ENCODE results near the gene DMRTC2. TPM values are rescaled to one million over a fixed set of nuclear protein-coding genes. Genes with fewer than 3 reads are reported as not detected.

The DMRTC2 gene
- polyA plus RNA-seq, 1 of the 3 experiments (the other 2 are of a cell fraction), result not detected

GRCh38 chr19:41897181-41897580 is 52.3 kb downstream of the DMRTC2 start:
- CTCF ChIA-PET, result interaction anchor here (0.9 to 1.7 kb wide), 2 partner anchors 11 to 55 kb away, joined by 3 to 4 read pairs; no protein-coding TSS in a partner anchor
- H3K9me2 ChIP-seq, result no peaks in the 10 kb centered on the region
- H4K20me1 ChIP-seq (ENCODE audit: insufficient read depth), result no peaks in the 10 kb centered on the region
- no peak overlapping the region for H2AFZ ChIP-seq (ENCODE audit: low read depth)
- H3K4me1 ChIP-seq (ENCODE audit: control insufficient read depth in 1 of 2, insufficient read depth in 2 of 2, low read depth in 1 of 2, low read length in 1 of 2), result no peaks in the 10 kb centered on the region
- 89% methylated on average over 3 of the region's 3 CpGs for WGBS (ENCODE audit: low lambda C conversion rate)
- TF ChIP-seq GABPA (IDR thresholded peaks at IDR 0.05; ENCODE audit: low read depth) (no peak), RAD21 (IDR thresholded peaks at IDR 0.05; ENCODE audit: low read length) (no peak), FOSL2 (IDR thresholded peaks at IDR 0.05; ENCODE audit: borderline replicate concordance, low read depth) (no peak)
- POLR2A ChIA-PET, result no interaction called here
- no peak overlapping the region for H3K4me3 ChIP-seq (ENCODE audit: low read depth in 2 of 2, low read length in 1 of 2)
- H3K27ac ChIP-seq (ENCODE audit: low read depth in 2 of 2, low read length in 1 of 2), result no peak overlapping the region
- peaks cover 17 to 48% of the 10 kb centered on the region in 2 experiments for H3K36me3 ChIP-seq (replicated peaks in 1 of 2; ENCODE audit: control insufficient read depth in 1 of 2, insufficient read depth in 2 of 2, low read length in 1 of 2)
- no peak overlapping the region for H3K4me2 ChIP-seq
- no peaks in the 10 kb centered on the region for H3K79me2 ChIP-seq (ENCODE audit: insufficient read depth)
- H3K9ac ChIP-seq, result no peak overlapping the region
- no peaks in the 10 kb centered on the region for H3K27me3 ChIP-seq (ENCODE audit: insufficient read depth)
- H3F3A ChIP-seq (replicated peaks; ENCODE audit: insufficient read depth), result no peaks in the 10 kb centered on the region
- no peak for DNase-seq
- H3K9me3 ChIP-seq, result no peaks in the 10 kb centered on the region

- H3K79me2 ChIP-seq (ENCODE audit: insufficient read depth), result no peaks in the 10 kb centered on the region
- TF ChIP-seq TEAD4 (IDR thresholded peaks at IDR 0.05; ENCODE audit: borderline replicate concordance, insufficient read depth) (no peak), ELF1 (IDR thresholded peaks at IDR 0.05) (no peak), SIN3A (IDR thresholded peaks at IDR 0.05; ENCODE audit: borderline replicate concordance, low read depth, low read length) (no peak), RCOR1 (IDR thresholded peaks at IDR 0.05; ENCODE audit: low read length) (no peak), SMC3 (IDR thresholded peaks at IDR 0.05; ENCODE audit: low read depth, low read length) (no peak)
- no peaks in the 10 kb centered on the region for H3K4me1 ChIP-seq (ENCODE audit: control insufficient read depth in 1 of 2, insufficient read depth in 2 of 2, low read depth in 1 of 2, low read length in 1 of 2)
- no peaks in the 10 kb centered on the region for H3F3A ChIP-seq (replicated peaks; ENCODE audit: insufficient read depth)
- WGBS (ENCODE audit: low lambda C conversion rate), result 93% methylated on average over 24 of the region's 24 CpGs
- no peak overlapping the region for H2AFZ ChIP-seq (ENCODE audit: low read depth)
- H3K9me3 ChIP-seq, result no peaks in the 10 kb centered on the region
- H3K27ac ChIP-seq (ENCODE audit: low read depth in 2 of 2, low read length in 1 of 2), result no peak overlapping the region
- ChIA-PET CTCF (interaction anchor here (0.9 to 1.7 kb wide), 2 partner anchors 11 to 54 kb away, joined by 3 to 4 read pairs; no protein-coding TSS in a partner anchor), POLR2A (interaction anchor here (0.8 kb wide), 1 partner anchor 14 kb away, joined by 3 read pairs; no protein-coding TSS in a partner anchor)
- H3K9ac ChIP-seq, result no peak overlapping the region
- no peaks in the 10 kb centered on the region for H3K9me2 ChIP-seq
- no peaks in the 10 kb centered on the region for H4K20me1 ChIP-seq (ENCODE audit: insufficient read depth)
- H3K4me3 ChIP-seq (ENCODE audit: low read depth in 2 of 2, low read length in 1 of 2), result no peak overlapping the region
- no peak for DNase-seq
- no peaks in the 10 kb centered on the region for H3K27me3 ChIP-seq (ENCODE audit: insufficient read depth)
- H3K36me3 ChIP-seq (replicated peaks in 1 of 2; ENCODE audit: control insufficient read depth in 1 of 2, insufficient read depth in 2 of 2, low read length in 1 of 2), result peaks cover 17 to 47% of the 10 kb centered on the region in 2 experiments
- no peak overlapping the region for H3K4me2 ChIP-seq
Measured at GRCh38 chr19:41897820-41898219, 53.0 kb downstream of the DMRTC2 start.

GRCh38 chr19:41898235-41898634 is 53.4 kb downstream of the DMRTC2 start:
- CTCF ChIA-PET, result interaction anchor here (0.9 kb wide), 1 partner anchor 12 kb away, joined by 3 read pairs; no protein-coding TSS in a partner anchor
- H3K4me2 ChIP-seq, result no peak overlapping the region
- no peak overlapping the region for H3K27ac ChIP-seq (ENCODE audit: low read depth in 2 of 2, low read length in 1 of 2)
- no peaks in the 10 kb centered on the region for H3K79me2 ChIP-seq (ENCODE audit: insufficient read depth)
- H3F3A ChIP-seq (replicated peaks; ENCODE audit: insufficient read depth), result no peaks in the 10 kb centered on the region
- H3K9me2 ChIP-seq, result no peaks in the 10 kb centered on the region
- no peak for TF ChIP-seq ELF1 (IDR thresholded peaks at IDR 0.05)
- TF ChIP-seq, protein P1, sequence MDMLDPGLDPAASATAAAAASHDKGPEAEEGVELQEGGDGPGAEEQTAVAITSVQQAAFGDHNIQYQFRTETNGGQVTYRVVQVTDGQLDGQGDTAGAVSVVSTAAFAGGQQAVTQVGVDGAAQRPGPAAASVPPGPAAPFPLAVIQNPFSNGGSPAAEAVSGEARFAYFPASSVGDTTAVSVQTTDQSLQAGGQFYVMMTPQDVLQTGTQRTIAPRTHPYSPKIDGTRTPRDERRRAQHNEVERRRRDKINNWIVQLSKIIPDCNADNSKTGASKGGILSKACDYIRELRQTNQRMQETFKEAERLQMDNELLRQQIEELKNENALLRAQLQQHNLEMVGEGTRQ (IDR thresholded peaks at IDR 0.05; ENCODE audit: borderline replicate concordance, low read depth, low read length), result no peak
- no peak for TF ChIP-seq RAD21 (IDR thresholded peaks at IDR 0.05; ENCODE audit: low read length)
- no peak for TF ChIP-seq TAF1 (IDR thresholded peaks at IDR 0.05; ENCODE audit: borderline replicate concordance, low read depth, low read length)
- TF ChIP-seq TEAD4 (IDR thresholded peaks at IDR 0.05; ENCODE audit: borderline replicate concordance, insufficient read depth), result no peak
- no peak for TF ChIP-seq YY1 (IDR thresholded peaks at IDR 0.05; ENCODE audit: low read depth)
- no peak for TF ChIP-seq MXI1 (IDR thresholded peaks at IDR 0.05; ENCODE audit: low read depth, low read length)
- no peak for TF ChIP-seq EZH2phosphoT487 (IDR thresholded peaks at IDR 0.05; ENCODE audit: borderline replicate concordance, low read depth)
- TF ChIP-seq MEF2A (IDR thresholded peaks at IDR 0.05; ENCODE audit: borderline replicate concordance, low read depth), result no peak
- no peak for TF ChIP-seq NFIC (IDR thresholded peaks at IDR 0.05; ENCODE audit: borderline replicate concordance)
- TF ChIP-seq JUND (IDR thresholded peaks at IDR 0.05), result no peak
- TF ChIP-seq, protein P2, sequence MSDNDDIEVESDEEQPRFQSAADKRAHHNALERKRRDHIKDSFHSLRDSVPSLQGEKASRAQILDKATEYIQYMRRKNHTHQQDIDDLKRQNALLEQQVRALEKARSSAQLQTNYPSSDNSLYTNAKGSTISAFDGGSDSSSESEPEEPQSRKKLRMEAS (IDR thresholded peaks at IDR 0.05; ENCODE audit: low read depth), result no peak
- TF ChIP-seq SIN3A (IDR thresholded peaks at IDR 0.05; ENCODE audit: borderline replicate concordance, low read depth, low read length), result no peak
- H4K20me1 ChIP-seq (ENCODE audit: insufficient read depth), result no peaks in the 10 kb centered on the region
- POLR2A ChIA-PET, result interaction anchor here (0.5 to 0.8 kb wide), 2 partner anchors 12 to 13 kb away, joined by 3 read pairs; no protein-coding TSS in a partner anchor
- H3K36me3 ChIP-seq (replicated peaks in 1 of 2; ENCODE audit: control insufficient read depth in 1 of 2, insufficient read depth in 2 of 2, low read length in 1 of 2), result peaks cover 21 to 49% of the 10 kb centered on the region in 2 experiments
- no peaks in the 10 kb centered on the region for H3K4me1 ChIP-seq (ENCODE audit: control insufficient read depth in 1 of 2, insufficient read depth in 2 of 2, low read depth in 1 of 2, low read length in 1 of 2)
- 93% methylated on average over 13 of the region's 15 CpGs for WGBS (ENCODE audit: low lambda C conversion rate)
- H3K4me3 ChIP-seq (ENCODE audit: low read depth in 2 of 2, low read length in 1 of 2), result no peak overlapping the region
- no peak overlapping the region for H3K9ac ChIP-seq
- no peak for DNase-seq
- H2AFZ ChIP-seq (ENCODE audit: low read depth), result no peak overlapping the region
- H3K27me3 ChIP-seq (ENCODE audit: insufficient read depth), result no peaks in the 10 kb centered on the region
- no peaks in the 10 kb centered on the region for H3K9me3 ChIP-seq

Data from SK-N-SH (cell line).